ENCODE results near the gene MAGEL2. TPM values are rescaled to one million over a fixed set of nuclear protein-coding genes. Genes with fewer than 3 reads are reported as not detected.
"Not testable (repeated sequence)": the region's sequence is repeated elsewhere in the genome, so short reads cannot be mapped to it uniquely, and the experiment has no call there.

The MAGEL2 gene
- total RNA-seq, 1 donor from 2014 or later = 2.4 TPM

DNA sequence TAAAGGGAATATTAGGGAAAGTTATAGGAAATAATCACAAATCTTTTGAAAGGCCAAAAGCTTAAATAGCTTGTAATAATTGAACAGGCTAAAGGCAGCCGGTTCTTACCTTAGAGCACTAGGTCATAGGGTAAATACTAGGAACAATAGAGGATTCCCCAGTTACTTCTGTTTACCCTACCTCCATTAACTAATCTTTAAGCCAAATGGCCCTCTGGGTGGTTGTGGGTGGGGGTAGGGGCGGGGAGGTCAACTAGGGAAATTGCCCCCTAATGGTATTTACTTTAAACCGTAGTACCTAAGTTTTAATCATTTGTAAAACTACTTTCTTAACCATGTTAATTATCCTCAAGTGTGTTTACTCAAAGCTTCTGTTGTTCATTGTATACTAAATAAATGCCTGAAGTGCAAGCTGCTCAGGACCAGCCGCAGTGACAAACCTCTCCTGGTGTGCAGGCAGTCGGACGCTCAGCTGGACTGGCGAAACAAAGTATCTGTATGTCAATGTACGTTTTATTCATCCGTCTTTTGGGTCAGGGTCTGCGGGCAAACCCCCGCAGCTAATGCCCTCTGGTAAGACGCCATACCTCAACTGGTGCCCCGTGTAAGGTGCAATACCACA is 18.9 kb downstream of the MAGEL2 start:
- FAIRE-seq = no peak
- DNase-seq (ENCODE audit: low spot score in 2 of 2) = no peak

DNA sequence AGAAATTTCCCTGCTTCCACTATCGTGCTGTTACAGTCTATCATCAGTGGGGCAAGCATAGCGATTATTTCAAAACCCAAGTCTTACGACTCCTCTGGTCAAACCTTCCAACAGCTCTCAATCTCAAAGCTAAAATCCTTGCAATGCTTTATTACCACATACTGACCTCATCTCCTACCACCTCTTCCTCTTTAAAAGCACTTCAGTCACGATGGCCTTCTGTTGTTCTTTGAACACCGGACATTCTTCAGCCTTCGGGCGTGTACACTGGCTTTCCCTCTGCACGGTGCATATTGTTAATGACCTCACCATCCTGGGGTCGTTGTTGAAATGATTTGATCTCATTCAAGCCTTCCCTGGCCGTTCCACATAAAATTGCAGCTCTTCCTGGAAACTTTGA is 31.1 kb downstream of the MAGEL2 start:
- DNase-seq (ENCODE audit: low spot score in 2 of 2) (no peak), FAIRE-seq (no peak)

DNA sequence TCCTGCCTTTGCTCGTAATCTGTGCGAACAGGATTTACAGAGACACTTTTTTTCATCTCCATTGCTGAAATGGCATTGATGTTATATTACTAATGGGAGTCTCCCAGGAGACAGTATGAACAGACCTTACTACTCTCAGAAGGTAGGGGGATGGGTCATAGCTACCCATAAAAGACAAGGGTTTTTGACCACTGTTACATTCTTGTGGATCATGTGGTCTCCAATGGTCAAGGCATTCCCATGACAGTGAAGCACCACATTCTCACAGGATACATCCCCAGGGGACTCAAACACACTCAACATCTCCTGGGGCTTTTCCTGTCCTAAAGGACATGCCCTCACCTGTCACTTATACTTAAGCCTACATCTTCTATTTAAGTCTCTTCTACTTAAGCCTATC is 41.4 kb downstream of the MAGEL2 start:
- no peak for FAIRE-seq
- no peak for DNase-seq (ENCODE audit: low spot score in 2 of 2)

DNA sequence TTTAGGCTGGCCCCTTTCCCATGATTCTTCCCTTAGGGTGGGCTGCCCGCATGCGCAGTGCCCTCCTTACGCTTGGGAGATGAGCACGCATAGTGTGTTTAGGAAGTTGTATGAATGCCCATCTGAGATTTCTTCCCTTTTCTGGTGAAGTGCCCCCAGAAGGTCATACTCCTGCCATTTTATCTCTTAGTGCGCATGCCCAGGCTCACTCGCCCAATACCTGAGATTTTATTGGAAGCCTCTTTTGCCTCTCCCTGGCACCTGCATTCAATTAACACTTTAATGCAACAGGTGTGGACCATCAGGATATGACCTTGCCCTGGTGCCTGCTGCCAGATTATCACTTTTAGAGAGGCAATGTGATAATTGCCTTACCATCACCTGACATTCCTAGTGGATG is 45.5 kb downstream of the MAGEL2 start:
- FAIRE-seq (no peak), DNase-seq (ENCODE audit: low spot score in 2 of 2) (no peak)

DNA sequence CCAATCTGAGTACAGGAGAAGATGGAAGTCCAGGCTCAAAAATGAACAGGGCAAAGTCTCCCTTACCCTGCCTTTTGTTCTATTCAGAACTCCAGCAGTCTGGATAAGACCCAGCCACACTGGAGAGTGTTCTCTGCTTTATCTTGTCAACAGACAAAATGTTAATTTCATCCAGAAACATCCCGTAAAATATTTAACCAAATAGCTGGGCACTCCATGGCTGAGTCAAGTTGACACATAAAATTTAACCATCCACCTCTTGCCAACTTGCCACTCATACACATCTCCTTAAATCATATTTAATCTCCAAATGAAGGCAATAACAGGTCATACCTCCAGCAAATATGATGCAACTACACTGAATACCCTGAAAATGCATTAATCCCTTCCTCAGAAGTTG is 48.6 kb downstream of the MAGEL2 start:
- no peak for DNase-seq (ENCODE audit: low spot score in 2 of 2)
- no peak for FAIRE-seq

DNA sequence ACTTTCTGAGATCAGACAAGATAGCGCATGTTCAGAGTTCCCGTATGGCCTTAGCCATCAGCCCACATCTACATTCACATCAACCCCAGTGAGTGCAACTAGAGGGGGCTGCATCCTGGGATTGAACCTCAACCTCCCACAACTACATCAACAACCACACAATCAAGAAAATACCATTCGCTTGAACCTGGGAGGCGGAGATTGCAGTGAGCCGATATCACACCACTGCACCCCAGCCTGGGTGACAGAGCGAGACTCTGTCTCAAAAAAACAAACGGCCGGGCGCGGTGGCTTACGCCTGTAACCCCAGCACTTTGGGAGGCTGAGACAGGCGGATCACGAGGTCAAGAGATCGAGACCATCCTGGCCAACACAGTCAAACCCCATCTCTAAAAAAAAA is 50.4 kb downstream of the MAGEL2 start:
- DNase-seq (ENCODE audit: low spot score in 2 of 2); FAIRE-seq: not testable (repeated sequence)

DNA sequence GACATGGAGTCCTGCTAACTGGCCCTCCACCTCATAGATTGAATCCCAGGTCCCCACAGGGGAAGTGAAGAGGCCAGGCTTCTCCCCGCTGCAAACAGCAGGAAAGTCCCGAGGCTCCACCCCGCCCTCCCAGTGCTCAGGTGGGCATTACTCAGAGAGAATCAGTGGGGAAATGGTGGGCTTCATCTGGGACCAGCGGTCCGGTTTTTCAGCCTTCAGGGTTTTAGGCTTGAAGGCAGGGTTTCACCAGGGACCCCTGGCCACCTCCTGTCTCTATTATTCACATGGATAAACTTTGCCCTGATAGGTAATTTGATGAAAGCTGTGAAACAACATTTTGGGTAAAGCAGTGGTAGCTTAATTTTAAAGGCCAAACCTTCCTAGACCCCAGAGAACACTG is 50.9 kb downstream of the MAGEL2 start:
- FAIRE-seq (no peak), DNase-seq (ENCODE audit: low spot score in 2 of 2) (no peak)

DNA sequence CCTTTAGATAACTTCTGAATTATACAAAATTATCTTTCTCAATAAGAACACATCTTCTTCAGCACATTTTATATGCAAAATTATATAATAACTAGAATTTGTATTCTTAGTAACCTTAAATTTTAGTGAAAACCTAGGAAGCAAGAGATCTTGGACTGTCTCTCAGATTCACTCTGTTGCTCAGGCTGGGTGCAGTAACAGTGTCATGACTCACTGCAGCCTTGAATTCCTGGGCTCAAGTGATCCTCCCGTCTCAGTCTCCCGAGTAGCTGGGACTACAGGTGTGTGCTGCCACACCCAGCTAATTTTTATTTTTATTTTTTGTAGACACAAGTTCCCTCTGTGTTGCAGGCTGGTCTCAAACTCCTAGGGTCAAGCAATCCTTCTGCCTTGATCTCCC is 52.3 kb downstream of the MAGEL2 start:
- FAIRE-seq = no peak
- DNase-seq (ENCODE audit: low spot score in 2 of 2) = no peak

DNA sequence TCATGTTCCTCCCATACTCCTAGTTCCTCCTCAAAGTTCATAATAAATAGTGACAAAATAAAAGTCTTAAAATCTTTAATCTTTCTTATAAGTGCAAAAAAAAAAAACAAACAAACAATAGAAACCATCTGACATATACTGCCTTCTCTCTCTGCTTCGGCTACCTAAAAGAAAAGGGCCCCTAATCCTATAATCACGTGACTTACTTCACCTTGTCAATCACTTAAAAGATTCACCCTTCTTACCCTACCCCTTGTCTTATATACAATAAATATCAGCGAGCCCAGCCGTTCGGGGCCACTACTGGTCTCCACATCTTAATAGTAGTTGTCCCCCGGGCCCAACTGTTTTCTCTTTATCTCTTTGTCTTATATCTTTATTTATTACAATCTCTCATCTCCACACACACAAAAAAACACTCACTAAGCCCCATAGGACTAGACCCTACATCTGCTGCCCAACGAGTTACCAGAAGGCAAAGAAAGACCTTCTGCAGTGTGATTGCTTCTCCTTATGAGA is 53.4 kb downstream of the MAGEL2 start:
- FAIRE-seq = no peak
- DNase-seq (ENCODE audit: low spot score in 2 of 2) = no peak

Other genes with a start within 250 kb of the MAGEL2 start
- gene GOLGA6L2, start 200.6 kb downstream of the MAGEL2 start, total RNA-seq = not detected
- gene MKRN3, start 82.2 kb downstream of the MAGEL2 start, total RNA-seq = 18.3 TPM
- 97.0 TPM for gene NDN, start 39.4 kb upstream of the MAGEL2 start, total RNA-seq

Data from frontal cortex (tissue), 4 donors.